Measurements from ENCODE around the gene AUTS2.

The AUTS2 gene

DNA sequence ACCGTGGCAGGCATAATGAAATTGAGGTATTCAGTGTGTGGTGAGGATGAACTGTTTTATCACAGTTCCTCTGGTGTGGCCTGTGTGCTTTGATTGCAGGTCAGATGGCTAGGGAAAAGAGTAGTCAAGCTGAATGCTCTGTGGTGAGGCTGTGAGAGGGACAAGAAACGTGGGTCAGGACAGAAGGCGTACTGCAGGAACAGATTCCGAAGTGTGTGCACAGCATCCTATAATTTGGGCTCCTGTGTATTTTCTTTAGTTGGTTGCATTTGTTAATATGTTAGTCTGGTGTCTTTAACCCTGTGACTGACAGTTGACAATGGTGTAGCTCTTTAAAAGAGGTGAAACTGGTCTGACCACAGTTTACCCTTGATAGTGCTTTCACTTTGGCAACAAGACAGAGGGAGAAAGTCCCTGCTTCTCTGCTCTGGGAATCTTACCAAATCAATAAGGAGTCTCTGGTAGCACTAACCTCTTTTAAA lies 76.5 kb downstream of the AUTS2 start:
- Mint-ChIP-seq H3K9me3 (ENCODE audit: low read depth) (no peaks in the 10 kb centered on the region), H3K4me1 (ENCODE audit: low read depth) (no peaks in the 10 kb centered on the region), H3K4me3 (no peak overlapping the region), H3K36me3 (no peaks in the 10 kb centered on the region), H3K27me3 (peaks cover 1% of the 10 kb centered on the region), H3K27ac (no peak overlapping the region)

DNA sequence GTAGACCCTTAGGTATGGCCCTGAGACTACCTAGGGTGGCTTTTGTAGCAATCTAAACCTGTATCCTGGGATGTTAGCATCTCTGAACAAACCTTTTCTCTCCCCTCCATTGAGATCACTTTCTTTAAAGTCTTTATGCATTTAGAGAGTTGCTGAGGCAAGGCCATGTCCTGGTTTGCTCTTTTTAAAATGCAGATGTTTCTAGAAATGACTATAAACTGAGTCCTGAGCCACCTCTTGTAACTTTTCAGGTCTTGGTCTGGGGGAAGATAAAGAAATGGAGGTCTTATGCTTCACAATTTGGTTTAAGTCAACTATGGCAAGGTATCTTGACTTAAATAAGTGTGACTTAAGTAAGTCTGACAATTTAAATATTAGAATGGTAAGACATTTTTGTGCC lies 78.0 kb downstream of the AUTS2 start:
- Mint-ChIP-seq H3K4me3 (no peak overlapping the region), H3K36me3 (no peaks in the 10 kb centered on the region), H3K27ac (no peak overlapping the region), H3K27me3 (peaks cover 1% of the 10 kb centered on the region), H3K9me3 (ENCODE audit: low read depth) (no peaks in the 10 kb centered on the region), H3K4me1 (ENCODE audit: low read depth) (no peaks in the 10 kb centered on the region)

DNA sequence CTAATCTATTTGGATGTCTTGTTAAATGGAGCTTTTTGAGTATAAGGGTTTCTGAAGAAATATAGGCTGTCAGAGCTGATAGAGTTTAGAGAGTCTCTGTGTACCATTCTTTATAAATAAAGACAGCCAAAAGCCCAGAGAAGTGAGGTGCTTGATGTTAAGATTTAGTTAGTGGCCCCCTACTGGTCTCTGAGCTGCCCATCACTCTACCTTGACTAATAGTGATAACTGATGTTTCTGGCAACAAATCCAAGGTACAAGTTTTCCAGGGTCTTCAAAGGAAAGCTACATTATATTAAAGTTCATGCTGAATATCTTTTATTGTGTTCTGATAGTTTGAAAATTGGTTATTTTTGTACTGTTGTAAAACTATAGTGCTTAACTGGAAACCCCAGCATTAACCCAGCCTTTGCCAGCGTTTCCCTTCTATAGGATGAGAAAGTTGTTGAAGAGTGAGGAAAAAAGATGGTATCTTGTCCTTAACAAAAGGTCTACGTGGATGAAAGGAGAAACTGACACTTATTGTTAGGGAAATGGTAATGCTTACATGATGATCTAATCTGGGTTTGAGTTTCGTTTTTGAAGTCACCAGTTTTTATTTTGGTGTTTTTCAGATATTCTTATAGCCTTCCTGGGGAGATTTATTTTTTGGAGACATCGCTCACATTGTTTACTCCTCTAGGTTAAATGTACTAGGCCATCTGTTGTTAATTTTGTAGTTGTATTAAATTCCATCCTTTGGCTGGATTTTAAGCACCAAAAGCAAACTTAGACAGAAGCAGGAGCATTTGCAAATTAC lies 79.0 kb downstream of the AUTS2 start:
- Mint-ChIP-seq H3K27me3 (peaks cover under 1% of the 10 kb centered on the region), H3K4me3 (no peak overlapping the region), H3K36me3 (no peaks in the 10 kb centered on the region), H3K9me3 (ENCODE audit: low read depth) (no peaks in the 10 kb centered on the region), H3K27ac (no peak overlapping the region), H3K4me1 (ENCODE audit: low read depth) (no peaks in the 10 kb centered on the region)

DNA sequence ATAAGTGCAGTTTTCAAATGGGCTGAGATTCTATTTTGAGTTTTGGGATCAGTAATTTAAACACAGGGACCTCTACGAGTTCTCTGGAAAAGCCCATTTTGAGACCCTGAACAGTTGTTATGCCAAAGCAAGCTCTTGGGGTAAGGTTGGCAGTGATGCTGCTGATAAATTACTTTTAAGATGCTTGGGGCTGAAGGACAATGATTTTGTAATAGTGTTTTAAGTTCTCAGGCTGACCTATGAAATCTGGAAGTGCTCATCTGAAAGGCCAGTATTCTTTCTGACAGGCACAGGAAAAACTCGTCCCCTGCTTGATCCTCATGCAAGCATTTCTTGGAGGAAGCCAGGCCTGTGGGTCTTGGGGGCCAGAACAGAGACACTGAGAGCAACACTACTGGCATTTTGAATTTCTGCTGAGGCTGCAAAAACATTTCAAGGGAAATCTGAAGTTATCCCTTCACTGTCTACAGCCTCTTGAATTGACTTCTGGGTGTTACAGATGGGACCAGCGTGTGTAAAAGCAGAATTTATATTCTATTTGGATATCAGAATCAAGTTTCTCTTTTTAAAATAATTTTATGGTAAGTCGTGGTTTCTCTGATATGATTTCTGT lies 79.7 kb downstream of the AUTS2 start:
- Mint-ChIP-seq H3K4me1 (ENCODE audit: low read depth) (no peaks in the 10 kb centered on the region), H3K27me3 (no peaks in the 10 kb centered on the region), H3K4me3 (no peak overlapping the region), H3K36me3 (no peaks in the 10 kb centered on the region), H3K27ac (no peak overlapping the region), H3K9me3 (ENCODE audit: low read depth) (no peaks in the 10 kb centered on the region)

DNA sequence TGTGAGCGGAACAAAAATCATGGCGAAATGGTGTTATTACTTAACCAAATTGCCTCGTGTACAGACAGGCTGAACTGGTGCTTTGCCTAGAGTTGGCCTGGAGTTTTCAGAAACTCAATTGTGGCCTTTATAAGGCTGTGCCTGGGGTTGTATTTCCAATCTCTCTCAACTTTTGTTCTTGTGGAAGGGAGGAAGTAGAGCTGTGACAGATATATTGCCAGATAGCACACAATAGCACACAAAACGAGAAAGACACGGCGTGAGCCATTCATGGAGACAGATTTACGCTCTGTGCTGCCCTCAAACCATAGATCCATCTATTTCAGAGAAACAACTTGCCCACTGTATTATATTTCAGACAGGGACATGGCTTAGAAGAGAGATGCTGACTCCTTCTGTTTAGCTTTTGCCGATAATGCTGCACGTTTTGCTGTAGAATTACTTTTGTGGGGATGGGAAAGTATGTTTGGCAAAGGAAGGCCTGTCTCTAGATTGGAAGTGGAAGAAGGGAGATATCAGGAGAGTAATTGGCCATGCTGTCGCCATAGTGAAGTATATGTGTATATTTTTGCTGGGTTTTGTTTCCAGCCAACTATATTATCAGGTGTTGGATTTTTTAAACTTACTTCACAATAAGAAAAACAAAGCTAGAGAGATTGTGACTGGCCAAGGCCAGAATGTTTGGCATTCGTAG lies 80.4 kb downstream of the AUTS2 start:
- H3K36me3 Mint-ChIP-seq, result no peaks in the 10 kb centered on the region
- H3K4me1 Mint-ChIP-seq (ENCODE audit: low read depth), result no peaks in the 10 kb centered on the region
- H3K27ac Mint-ChIP-seq, result no peak overlapping the region

DNA sequence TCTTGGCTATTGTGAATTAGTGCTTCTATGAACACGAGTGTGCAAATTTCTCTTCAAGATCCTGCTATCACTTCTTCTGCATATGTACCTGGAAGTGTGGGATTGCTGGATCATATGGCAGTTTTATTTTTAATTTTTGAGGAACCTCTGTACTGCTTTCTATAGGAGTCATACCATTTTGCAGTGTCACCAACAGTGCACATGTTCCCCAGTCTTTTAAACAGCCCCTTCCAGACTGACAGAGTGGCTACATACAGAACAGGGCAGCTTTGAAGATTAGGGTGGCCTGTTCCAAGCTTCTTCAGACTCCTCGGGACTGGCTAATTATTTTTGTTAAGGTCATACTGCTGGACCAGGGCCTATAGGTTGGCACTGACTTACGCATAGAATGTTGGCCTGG lies 82.9 kb downstream of the AUTS2 start:
- Mint-ChIP-seq H3K4me3 (no peak overlapping the region), H3K27ac (no peak overlapping the region), H3K4me1 (ENCODE audit: low read depth) (no peaks in the 10 kb centered on the region), H3K27me3 (no peaks in the 10 kb centered on the region), H3K9me3 (ENCODE audit: low read depth) (no peaks in the 10 kb centered on the region), H3K36me3 (no peaks in the 10 kb centered on the region)

More for the DNA sequence above, 80.4 kb downstream of the AUTS2 start:
- H3K27me3 Mint-ChIP-seq, result no peaks in the 10 kb centered on the region
- H3K9me3 Mint-ChIP-seq (ENCODE audit: low read depth), result no peaks in the 10 kb centered on the region
- no peak overlapping the region for H3K4me3 Mint-ChIP-seq

DNA sequence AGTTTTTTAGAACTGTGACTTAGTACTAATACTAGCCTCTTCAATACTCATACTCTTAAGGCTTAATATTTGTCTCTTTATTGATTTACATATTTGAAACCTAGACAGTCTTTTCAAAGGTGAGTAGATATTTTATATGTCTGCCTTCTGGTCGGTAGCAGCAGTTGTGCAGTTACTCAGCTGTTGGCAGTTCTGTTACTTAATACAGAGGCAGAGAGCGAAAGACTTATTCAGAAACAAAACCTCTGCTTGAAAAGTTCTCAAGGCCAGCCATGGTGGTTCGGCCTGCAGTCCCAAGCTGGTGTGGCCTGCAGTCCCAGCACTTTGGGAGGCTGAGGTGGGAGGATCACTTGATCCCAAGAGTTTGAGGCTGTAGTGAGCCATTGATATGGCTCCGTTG lies 84.2 kb downstream of the AUTS2 start:
- no peaks in the 10 kb centered on the region for H3K36me3 Mint-ChIP-seq
- no peak overlapping the region for H3K27ac Mint-ChIP-seq
- no peaks in the 10 kb centered on the region for H3K4me1 Mint-ChIP-seq (ENCODE audit: low read depth)
- H3K9me3 Mint-ChIP-seq (ENCODE audit: low read depth), result no peaks in the 10 kb centered on the region
- H3K27me3 Mint-ChIP-seq, result no peaks in the 10 kb centered on the region
- H3K4me3 Mint-ChIP-seq, result no peak overlapping the region

DNA sequence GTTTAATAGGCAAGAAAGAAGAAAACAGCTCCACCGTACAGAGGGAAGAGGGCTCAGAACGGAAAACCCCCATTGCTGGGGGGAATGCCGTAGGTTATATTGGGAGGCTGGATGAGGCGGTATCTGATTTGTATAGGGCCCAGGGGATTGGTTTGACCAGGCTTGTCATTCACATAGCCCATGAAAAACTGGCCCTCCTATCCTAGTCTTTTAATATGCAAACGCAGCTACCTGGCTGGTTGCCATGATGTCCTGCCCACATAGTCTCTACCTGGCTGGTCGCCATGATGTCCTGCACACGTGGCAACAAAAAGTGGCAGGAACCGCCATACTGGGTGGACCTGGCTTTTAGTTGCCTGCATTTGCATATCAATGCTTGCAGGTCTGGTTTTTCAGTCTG lies 84.7 kb downstream of the AUTS2 start:
- Mint-ChIP-seq H3K4me3 (no peak overlapping the region), H3K4me1 (ENCODE audit: low read depth) (no peaks in the 10 kb centered on the region), H3K36me3 (no peaks in the 10 kb centered on the region), H3K27ac (no peak overlapping the region), H3K27me3 (no peaks in the 10 kb centered on the region), H3K9me3 (ENCODE audit: low read depth) (no peaks in the 10 kb centered on the region)

DNA sequence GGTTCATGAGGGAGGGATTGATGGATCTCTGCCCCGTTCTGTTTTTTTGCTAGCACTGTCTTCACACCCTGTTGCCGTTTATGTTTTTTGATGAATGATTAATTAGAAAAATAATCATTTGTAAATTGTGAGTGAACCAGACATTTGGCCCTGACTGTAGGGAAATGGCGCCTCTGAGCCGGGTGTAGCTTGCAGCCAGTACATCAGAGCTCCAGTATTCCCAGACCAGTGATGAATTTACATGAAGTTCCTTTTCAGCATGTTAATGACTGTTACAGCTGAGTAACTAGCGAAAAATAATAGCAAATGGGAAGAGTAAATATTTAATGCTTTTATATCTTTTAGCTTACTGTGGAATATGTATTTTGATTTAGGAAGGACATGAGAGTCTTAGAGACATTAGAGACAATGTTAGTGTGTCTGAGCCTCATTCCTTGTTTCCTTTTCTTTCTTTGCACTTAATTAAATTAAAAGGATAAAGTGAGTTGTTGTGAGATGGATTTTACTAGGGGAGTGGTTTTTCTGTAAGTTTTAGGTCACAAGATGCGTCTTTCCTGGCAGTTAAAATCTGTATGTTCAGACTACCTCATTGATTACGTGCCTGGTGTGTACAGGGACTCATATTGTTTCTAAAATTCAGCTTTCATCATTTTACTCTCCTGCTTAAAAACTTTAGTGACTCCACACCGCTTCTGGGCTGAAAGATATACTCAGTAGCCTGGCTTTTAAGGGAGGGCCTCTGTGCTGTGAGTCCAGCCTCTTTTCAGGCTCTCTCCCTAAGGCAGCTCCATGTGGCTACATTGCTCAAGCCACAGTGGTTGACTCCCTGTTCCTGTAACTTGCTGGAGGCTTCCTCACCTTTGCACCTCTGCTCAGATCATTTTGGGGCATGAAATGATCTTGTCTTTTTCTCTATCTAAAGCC lies 86.4 kb downstream of the AUTS2 start:
- no peaks in the 10 kb centered on the region for H3K36me3 Mint-ChIP-seq
- H3K4me1 Mint-ChIP-seq (ENCODE audit: low read depth), result no peaks in the 10 kb centered on the region
- H3K4me3 Mint-ChIP-seq, result no peak overlapping the region
- no peak overlapping the region for H3K27ac Mint-ChIP-seq
- H3K27me3 Mint-ChIP-seq, result no peaks in the 10 kb centered on the region
- no peaks in the 10 kb centered on the region for H3K9me3 Mint-ChIP-seq (ENCODE audit: low read depth)

DNA sequence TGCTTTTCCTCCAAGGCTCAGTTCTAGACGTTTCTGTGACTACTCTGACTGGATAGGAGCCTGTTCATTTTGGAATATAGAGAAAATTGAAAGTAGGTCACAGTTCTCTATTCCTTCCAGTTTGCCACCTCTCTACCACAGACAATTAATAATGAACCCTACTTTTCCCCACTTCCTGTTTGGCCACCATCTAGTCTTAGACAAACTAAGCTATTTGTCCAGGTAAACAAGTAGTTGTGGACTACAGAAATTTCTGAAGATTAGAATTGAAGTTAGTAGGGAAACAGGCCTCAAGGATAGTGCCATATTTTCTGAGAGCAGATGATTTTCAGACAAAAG lies 87.0 kb downstream of the AUTS2 start:
- Mint-ChIP-seq H3K27me3 (no peaks in the 10 kb centered on the region), H3K27ac (no peak overlapping the region), H3K9me3 (ENCODE audit: low read depth) (no peaks in the 10 kb centered on the region), H3K4me3 (no peak overlapping the region), H3K36me3 (no peaks in the 10 kb centered on the region), H3K4me1 (ENCODE audit: low read depth) (no peaks in the 10 kb centered on the region)

DNA sequence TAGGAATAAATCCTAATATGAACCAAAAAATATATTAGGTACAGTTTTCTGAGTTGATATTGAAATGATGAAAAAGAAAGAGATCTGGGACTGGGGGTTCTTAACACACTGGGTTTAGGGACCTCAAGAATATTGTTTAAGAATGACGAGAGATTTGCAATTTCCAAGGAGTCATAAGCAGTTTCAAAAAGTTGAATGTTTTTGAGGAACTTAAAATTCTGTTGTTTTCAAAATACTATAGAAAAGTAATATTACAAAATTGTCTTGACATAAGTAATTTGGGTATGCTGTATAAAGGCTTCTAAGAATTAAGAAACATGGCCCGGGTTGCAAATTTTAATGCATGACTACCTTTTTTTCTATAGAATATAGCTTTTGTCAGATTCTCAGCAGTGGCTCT lies 88.1 kb downstream of the AUTS2 start:
- Mint-ChIP-seq H3K4me1 (ENCODE audit: low read depth) (no peaks in the 10 kb centered on the region), H3K36me3 (no peaks in the 10 kb centered on the region), H3K4me3 (no peak overlapping the region), H3K9me3 (ENCODE audit: low read depth) (no peaks in the 10 kb centered on the region), H3K27ac (no peak overlapping the region), H3K27me3 (no peaks in the 10 kb centered on the region)

DNA sequence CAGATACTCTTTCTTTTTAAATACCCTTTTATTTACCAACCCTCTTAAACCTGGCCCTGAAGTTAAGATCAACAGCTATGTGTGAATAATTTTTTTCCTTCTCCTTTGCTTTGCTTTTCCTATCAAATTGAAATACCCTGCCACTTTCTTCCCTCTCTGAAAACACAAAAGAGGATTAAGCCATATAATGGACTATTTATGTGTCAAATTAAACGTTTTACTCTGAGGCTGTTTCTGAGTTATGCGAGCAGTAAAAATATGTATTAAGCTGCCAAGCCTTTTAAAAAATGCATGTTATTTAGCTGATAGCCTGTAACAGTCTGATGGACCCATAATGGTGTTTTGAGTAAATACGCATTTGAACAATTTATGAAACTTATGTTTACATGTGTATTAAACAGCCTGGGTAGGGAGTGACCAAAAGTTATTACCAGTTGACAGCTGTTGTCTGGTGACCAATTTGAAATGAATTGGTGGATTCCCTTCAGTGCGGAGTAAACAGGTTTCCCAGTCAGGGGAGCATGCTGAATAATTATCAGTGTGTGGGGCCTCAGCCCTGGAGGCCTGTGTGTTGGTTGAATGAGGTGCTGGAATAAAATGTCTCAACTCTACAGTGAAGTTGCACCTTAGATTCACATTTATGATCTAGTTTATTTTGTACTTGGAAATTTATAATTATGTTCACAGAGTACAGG lies 89.6 kb downstream of the AUTS2 start:
- H3K27ac Mint-ChIP-seq, result no peak overlapping the region
- H3K36me3 Mint-ChIP-seq, result no peaks in the 10 kb centered on the region
- no peak overlapping the region for H3K4me3 Mint-ChIP-seq
- H3K4me1 Mint-ChIP-seq (ENCODE audit: low read depth), result no peaks in the 10 kb centered on the region
- no peaks in the 10 kb centered on the region for H3K9me3 Mint-ChIP-seq (ENCODE audit: low read depth)
- H3K27me3 Mint-ChIP-seq, result no peaks in the 10 kb centered on the region

DNA sequence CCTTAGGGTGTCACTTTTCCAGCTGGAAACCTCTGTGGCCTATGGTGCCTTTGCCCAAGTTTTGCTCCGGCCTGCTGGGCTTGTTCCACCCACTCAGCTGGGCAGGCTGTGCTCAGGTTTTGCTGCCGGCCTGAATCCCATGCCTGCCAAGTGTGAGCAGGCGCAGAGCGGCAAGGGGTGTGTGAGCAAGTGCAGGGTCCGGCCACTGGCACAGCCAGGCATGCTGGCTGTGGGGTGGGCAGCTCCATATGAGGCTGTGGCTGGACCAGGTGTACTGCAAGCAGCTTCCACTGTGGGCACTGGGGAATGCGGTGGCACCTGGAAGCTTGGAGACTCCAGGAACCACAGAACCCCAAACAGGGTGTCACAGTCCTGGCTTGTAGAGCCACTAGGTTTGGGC lies 92.1 kb downstream of the AUTS2 start:
- no peak overlapping the region for H3K4me3 Mint-ChIP-seq
- H3K36me3 Mint-ChIP-seq, result no peaks in the 10 kb centered on the region
- no peaks in the 10 kb centered on the region for H3K9me3 Mint-ChIP-seq (ENCODE audit: low read depth)
- H3K27ac Mint-ChIP-seq, result no peak overlapping the region
- no peaks in the 10 kb centered on the region for H3K27me3 Mint-ChIP-seq
- no peaks in the 10 kb centered on the region for H3K4me1 Mint-ChIP-seq (ENCODE audit: low read depth)

DNA sequence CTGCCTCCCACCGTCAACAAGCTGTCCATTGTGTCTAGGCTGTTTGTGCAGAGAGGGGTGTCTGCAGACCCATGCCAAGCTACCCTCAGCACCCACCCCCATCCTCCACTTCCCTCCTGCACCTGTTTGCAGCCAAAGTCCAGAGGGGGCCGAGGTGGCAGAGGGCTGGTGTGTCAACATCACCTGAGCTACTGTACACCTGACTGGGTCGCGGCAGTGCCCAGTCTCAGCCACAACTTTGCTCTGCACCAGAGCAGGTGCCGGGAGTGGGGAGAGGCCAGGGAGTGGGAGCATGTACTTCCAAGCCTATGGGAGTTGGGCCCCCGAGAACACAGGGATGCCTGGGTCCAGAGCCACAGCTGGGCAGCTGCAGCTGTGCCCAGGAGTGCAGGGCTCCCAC lies 93.1 kb downstream of the AUTS2 start:
- Mint-ChIP-seq H3K4me1 (ENCODE audit: low read depth) (peaks cover 4% of the 10 kb centered on the region), H3K4me3 (no peak overlapping the region), H3K36me3 (no peaks in the 10 kb centered on the region), H3K9me3 (ENCODE audit: low read depth) (no peaks in the 10 kb centered on the region), H3K27me3 (no peaks in the 10 kb centered on the region), H3K27ac (no peak overlapping the region)
